Measurements from ENCODE around the gene SYCN.

DNA sequence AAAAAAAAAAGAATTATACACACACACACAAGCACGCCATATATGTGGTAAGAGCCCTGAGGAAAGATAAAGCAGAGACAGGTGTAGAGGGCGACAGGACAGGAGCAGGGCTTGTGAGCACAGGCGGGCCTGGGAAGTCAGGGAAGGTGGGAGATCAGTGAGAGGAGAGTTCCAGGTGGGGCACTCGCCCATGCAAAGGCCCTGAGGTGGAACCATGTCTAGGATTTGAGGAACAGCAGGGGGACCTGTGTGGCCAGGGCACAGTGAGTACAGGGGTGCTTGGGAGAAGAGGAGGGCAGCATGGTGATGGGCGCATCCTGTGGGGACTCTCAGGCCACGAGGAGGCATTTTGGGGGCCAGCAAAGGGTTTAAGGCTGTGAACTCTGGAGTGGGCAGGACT lies 39.8 kb downstream of the SYCN start:
- TF ChIP-seq, protein P1, sequence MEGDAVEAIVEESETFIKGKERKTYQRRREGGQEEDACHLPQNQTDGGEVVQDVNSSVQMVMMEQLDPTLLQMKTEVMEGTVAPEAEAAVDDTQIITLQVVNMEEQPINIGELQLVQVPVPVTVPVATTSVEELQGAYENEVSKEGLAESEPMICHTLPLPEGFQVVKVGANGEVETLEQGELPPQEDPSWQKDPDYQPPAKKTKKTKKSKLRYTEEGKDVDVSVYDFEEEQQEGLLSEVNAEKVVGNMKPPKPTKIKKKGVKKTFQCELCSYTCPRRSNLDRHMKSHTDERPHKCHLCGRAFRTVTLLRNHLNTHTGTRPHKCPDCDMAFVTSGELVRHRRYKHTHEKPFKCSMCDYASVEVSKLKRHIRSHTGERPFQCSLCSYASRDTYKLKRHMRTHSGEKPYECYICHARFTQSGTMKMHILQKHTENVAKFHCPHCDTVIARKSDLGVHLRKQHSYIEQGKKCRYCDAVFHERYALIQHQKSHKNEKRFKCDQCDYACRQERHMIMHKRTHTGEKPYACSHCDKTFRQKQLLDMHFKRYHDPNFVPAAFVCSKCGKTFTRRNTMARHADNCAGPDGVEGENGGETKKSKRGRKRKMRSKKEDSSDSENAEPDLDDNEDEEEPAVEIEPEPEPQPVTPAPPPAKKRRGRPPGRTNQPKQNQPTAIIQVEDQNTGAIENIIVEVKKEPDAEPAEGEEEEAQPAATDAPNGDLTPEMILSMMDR (IDR thresholded peaks at IDR 0.05), result no peak
- TF ChIP-seq POLR2A (IDR thresholded peaks at IDR 0.05), result no peak

Measured in testis (tissue), 2 donors.